SU-DHL-6 (cell line): ENCODE results near the gene POU6F2.

Source experiments
- EZH2phosphoT487 ChIP-seq: fragments of 200-600 bp; sonication (generic), shearing (Covaris generic); conservative IDR thresholded peaks from 2 replicates; pipeline ENCODE4 v1.6.1; 2018; ENCODE audit warnings: mild to moderate bottlenecking, antibody characterized with exemption, low read length, moderate library complexity, mixed read lengths
- TF ChIP-seq, protein P1 (sequence below): fragments of 200-600 bp; sonication (generic); IDR thresholded peaks from one replicate; pipeline ENCODE4 v1.5.1; 2017; ENCODE audit warnings: antibody characterized with exemption, mild to moderate bottlenecking, low read length, moderate library complexity; ENCODE audit not compliant: insufficient read depth, poor library complexity, severe bottlenecking

DNA sequence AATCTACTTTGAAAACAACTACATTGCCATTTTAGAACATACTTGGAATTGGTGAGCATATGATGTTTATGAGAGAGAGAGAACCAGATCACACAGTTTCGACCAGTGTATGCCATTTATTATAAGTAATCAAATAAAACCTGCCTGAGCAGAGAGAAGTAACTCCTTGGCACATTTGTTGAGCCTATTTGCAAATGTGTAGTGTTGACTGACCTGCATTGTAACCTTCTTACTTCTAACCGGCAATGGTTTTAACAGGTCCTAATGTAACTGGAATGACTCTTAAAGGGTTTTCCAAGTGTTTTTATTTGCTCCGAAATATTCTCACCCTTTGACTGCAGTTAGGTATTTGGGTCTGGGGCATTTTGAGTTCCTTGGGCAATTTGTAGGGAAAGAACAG lies 167.6 kb downstream of the POU6F2 start:
- TF ChIP-seq, protein P1, sequence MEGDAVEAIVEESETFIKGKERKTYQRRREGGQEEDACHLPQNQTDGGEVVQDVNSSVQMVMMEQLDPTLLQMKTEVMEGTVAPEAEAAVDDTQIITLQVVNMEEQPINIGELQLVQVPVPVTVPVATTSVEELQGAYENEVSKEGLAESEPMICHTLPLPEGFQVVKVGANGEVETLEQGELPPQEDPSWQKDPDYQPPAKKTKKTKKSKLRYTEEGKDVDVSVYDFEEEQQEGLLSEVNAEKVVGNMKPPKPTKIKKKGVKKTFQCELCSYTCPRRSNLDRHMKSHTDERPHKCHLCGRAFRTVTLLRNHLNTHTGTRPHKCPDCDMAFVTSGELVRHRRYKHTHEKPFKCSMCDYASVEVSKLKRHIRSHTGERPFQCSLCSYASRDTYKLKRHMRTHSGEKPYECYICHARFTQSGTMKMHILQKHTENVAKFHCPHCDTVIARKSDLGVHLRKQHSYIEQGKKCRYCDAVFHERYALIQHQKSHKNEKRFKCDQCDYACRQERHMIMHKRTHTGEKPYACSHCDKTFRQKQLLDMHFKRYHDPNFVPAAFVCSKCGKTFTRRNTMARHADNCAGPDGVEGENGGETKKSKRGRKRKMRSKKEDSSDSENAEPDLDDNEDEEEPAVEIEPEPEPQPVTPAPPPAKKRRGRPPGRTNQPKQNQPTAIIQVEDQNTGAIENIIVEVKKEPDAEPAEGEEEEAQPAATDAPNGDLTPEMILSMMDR: no peak
- TF ChIP-seq EZH2phosphoT487: no peak
